Gastrocnemius medialis (tissue), 4 donors: ENCODE data around the gene PRRC2C. TPM values are rescaled to one million over a fixed set of nuclear protein-coding genes. Genes with fewer than 3 reads are reported as not detected.

Source experiments
- ATAC-seq, 2 donors: fragments of 150-250 bp; one replicate each; pipeline ENCODE4 v1.9.1; 2016
- DNase-seq, 2 donors: peaks; one replicate each; pipeline ENCODE4 v3.0.0-alpha.2; 2019
- H3K27ac ChIP-seq, 4 donors: fragments of 200-600 bp; sonication (generic); 1 replicate in 1 of 4; 2 replicates in 3 of 4; pipeline ENCODE4 v1.5.1; 2016 to 2018; ENCODE audit warnings: mild to moderate bottlenecking in 2 of 4, moderate library complexity in 1 of 4
- H3K27me3 ChIP-seq, 3 donors: fragments of 200-600 bp; sonication (generic) in 2 of 3; 1 replicate in 1 of 3; 2 replicates in 2 of 3; pipeline versions ENCODE4 v1.5.1 to v1.6.0; 2016 to 2019; ENCODE audit warnings: mild to moderate bottlenecking in 1 of 3, moderate library complexity in 1 of 3
- H3K36me3 ChIP-seq, 2 donors: fragments of 200-600 bp; sonication (generic) in 1 of 2; one replicate each; pipeline ENCODE4 v1.5.1; 2017 to 2018
- H3K4me1 ChIP-seq, 2 donors: fragments of 200-600 bp; sonication (generic) in 1 of 2; one replicate each; pipeline ENCODE4 v1.5.1; 2016 to 2017; ENCODE audit warnings: mild to moderate bottlenecking in 2 of 2
- H3K4me3 ChIP-seq, 4 donors: fragments of 200-600 bp; sonication (generic) in 3 of 4; 1 replicate in 1 of 4; 2 replicates in 3 of 4; pipeline ENCODE4 v1.5.1; 2016 to 2019; ENCODE audit warnings: mild to moderate bottlenecking in 2 of 4
- H3K9me3 ChIP-seq, 3 donors: fragments of 200-600 bp; sonication (generic) in 2 of 3; 1 replicate in 1 of 3; 2 replicates in 2 of 3; pipeline ENCODE4 v1.5.1; 2016 to 2019
- CTCF ChIP-seq, 5 experiments: fragments of 450-650 bp in 3 of 5; fragments of 200-600 bp in 2 of 5; sonication (generic) in 2 of 5; IDR thresholded peaks in 4 of 5; conservative IDR thresholded peaks in 1 of 5; 1 replicate in 4 of 5; 2 replicates in 1 of 5; pipeline ENCODE4 v1.5.1; 2016 to 2019; ENCODE audit warnings: antibody characterized with exemption in 5 of 5, mild to moderate bottlenecking in 3 of 5, moderate library complexity in 3 of 5
- POLR2A ChIP-seq, 2 donors: fragments of 450-650 bp; IDR thresholded peaks; one replicate each; pipeline ENCODE4 v1.6.1; 2017; ENCODE audit warnings: antibody characterized with exemption in 2 of 2, mild to moderate bottlenecking in 2 of 2, moderate library complexity in 2 of 2
- in situ Hi-C, 4 donors: fragments of 200-750 bp; cut with MboI; loops; one replicate each; pipeline versions ENCODE4 v1.15.0 to v1.8.0; 2017; ENCODE audit warnings: low sequenced_read_pairs in 4 of 4
- intact Hi-C: fragments of 100-400 bp; cut with DNase I; formaldehyde crosslinking; loops from one replicate; pipeline ENCODE4 v1.15.1; 2023; ENCODE audit warnings: low total_unique reads
- total RNA-seq, 4 donors: library from RNA; depleted of rRNA; stranded (reverse); fragments of >200 nt; gene quantifications; one replicate each; pipeline versions ENCODE4 v1.1.0 to v1.2.3, GENCODE V29; 2016

Gene PRRC2C
- total RNA-seq, 4 donors from 2014 or later, result 40.9 to 45.7 (median 42.0) TPM

- TF ChIP-seq POLR2A (IDR thresholded peaks at IDR 0.05), result no peak
- TF ChIP-seq CTCF (IDR thresholded peaks at IDR 0.05 in 4 of 5, conservative IDR thresholded peaks at IDR 0.05 in 1 of 5), result no peak
- in situ Hi-C loops (no loop called here), intact Hi-C loops (no loop called here)
- DNase-seq (no peak), ATAC-seq (no peak)
- Histone ChIP-seq H3K4me3 (no peak overlapping the region), H3K36me3 (peaks cover 4 to 75% of the 10 kb centered on the region in 2 donors), H3K9me3 (no peaks in the 10 kb centered on the region), H3K4me1 (no peaks in the 10 kb centered on the region), H3K27me3 (no peaks in the 10 kb centered on the region), H3K27ac (no peak overlapping the region)
Measured at GRCh38 chr1:171581766-171582165, 96.4 kb downstream of the PRRC2C start.

DNA sequence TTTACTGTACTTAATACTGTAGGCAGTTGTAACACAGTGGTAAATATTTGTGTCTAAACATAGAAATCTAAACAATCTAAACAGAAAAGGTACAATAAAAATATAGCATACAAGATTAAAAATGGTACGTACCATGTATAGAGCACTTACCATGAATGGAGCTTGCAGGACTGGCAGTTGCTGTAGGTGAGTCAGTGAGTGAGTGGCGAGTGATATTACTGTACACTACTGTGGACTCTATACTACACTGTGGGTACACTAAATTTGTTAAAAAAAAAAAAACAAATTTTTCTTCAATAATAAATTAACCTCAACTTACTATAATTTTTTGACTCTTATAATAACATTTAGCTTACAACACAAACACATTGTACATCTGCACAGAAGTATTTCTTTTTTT, 97.3 kb downstream of the PRRC2C start:
- ATAC-seq, result no peak
- H3K27ac ChIP-seq, result no peak overlapping the region
- intact Hi-C loops, result no loop called here
- in situ Hi-C loops, result no loop called here
- peaks cover 4 to 75% of the 10 kb centered on the region in 2 donors for H3K36me3 ChIP-seq
- no peaks in the 10 kb centered on the region for H3K9me3 ChIP-seq
- no peaks in the 10 kb centered on the region for H3K27me3 ChIP-seq
- no peak overlapping the region for H3K4me3 ChIP-seq
- no peaks in the 10 kb centered on the region for H3K4me1 ChIP-seq
- DNase-seq, result no peak
- TF ChIP-seq POLR2A (IDR thresholded peaks at IDR 0.05) (no peak), CTCF (IDR thresholded peaks at IDR 0.05 in 4 of 5, conservative IDR thresholded peaks at IDR 0.05 in 1 of 5) (no peak)

DNA sequence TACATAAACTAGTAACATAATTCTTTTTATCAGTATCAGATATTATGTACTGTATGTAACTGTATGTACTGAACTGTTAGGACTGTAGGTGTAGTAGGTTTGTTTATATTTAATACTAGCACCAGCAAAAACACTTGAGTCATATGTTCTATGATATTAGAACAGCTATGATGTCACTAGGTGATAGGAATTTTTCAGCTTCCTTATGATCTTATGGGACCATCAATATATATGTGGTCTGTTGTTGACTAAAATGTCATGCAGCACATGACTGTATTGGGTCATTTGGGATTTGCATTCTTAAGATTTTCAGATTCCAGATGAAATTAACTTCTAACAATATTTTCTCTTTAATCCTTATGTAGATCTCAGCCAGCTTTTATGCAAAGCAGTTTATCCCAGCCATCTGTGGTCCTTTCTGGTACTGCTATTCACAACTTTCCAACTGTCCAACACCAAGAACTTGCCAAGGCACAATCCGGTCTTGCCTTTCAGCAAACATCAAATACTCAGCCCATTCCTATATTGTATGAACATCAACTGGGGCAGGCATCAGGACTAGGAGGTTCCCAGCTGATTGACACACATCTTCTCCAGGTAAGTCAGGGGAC, 98.4 kb downstream of the PRRC2C start:
- DNase-seq (no peak), ATAC-seq (no peak)
- H3K4me1 ChIP-seq, result no peaks in the 10 kb centered on the region
- H3K4me3 ChIP-seq, result no peak overlapping the region
- peaks cover 4 to 75% of the 10 kb centered on the region in 2 donors for H3K36me3 ChIP-seq
- H3K9me3 ChIP-seq, result no peaks in the 10 kb centered on the region
- in situ Hi-C loops (no loop called here), intact Hi-C loops (no loop called here)
- no peaks in the 10 kb centered on the region for H3K27me3 ChIP-seq
- H3K27ac ChIP-seq, result no peak overlapping the region
- no peak for TF ChIP-seq POLR2A (IDR thresholded peaks at IDR 0.05)
- TF ChIP-seq CTCF (IDR thresholded peaks at IDR 0.05 in 4 of 5, conservative IDR thresholded peaks at IDR 0.05 in 1 of 5), result no peak

DNA sequence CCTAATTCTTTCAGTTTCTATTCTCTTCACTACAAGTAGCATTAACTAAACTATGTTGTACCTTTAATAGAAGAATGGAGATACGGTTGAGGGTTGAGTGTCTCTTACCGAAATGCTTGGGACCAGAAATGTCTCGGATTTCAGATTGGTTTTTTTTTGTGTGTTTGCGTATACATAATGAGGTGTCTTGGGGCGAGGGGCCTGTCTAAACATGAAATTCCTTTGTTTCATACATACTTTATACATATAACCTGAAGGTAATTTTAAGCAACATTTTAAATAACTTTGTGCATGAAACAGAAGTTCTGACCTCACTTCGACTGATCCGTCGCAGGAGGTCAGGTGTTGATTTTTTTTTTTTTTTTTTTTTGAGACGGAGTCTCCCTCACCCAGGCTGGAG, 100.4 kb downstream of the PRRC2C start:
- Histone ChIP-seq H3K36me3 (peaks cover 6 to 82% of the 10 kb centered on the region in 2 donors), H3K4me1 (no peaks in the 10 kb centered on the region), H3K27ac (no peak overlapping the region), H3K27me3 (no peaks in the 10 kb centered on the region), H3K9me3 (no peaks in the 10 kb centered on the region), H3K4me3 (no peak overlapping the region)
- no peak for TF ChIP-seq POLR2A (IDR thresholded peaks at IDR 0.05)
- TF ChIP-seq CTCF (IDR thresholded peaks at IDR 0.05 in 4 of 5, conservative IDR thresholded peaks at IDR 0.05 in 1 of 5), result no peak
- in situ Hi-C loops (no loop called here), intact Hi-C loops (no loop called here)
- ATAC-seq (no peak), DNase-seq (no peak)

DNA sequence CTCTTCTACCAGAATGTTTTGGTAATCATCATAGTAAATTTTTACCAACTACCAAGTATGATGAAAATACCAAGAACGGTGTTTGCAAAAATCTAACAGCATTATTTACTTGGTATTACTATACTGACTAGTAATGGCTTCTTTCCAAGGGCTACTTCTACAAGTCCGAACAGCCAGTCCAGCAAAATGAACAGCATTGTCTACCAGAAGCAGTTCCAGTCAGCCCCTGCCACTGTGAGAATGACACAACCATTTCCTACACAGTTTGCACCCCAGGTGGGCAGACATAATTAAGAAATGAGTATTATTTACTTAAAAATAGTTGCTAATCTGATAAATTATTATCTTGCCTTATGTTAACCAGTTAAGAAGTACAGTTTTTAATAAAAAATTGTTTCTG, 102.9 kb downstream of the PRRC2C start:
- H3K27ac ChIP-seq, result no peak overlapping the region
- in situ Hi-C loops (no loop called here), intact Hi-C loops (no loop called here)
- peaks cover 6 to 88% of the 10 kb centered on the region in 2 donors for H3K36me3 ChIP-seq
- TF ChIP-seq POLR2A (IDR thresholded peaks at IDR 0.05) (no peak), CTCF (IDR thresholded peaks at IDR 0.05 in 4 of 5, conservative IDR thresholded peaks at IDR 0.05 in 1 of 5) (no peak)
- no peaks in the 10 kb centered on the region for H3K4me1 ChIP-seq
- ATAC-seq (no peak), DNase-seq (no peak)
- H3K4me3 ChIP-seq, result no peak overlapping the region
- H3K9me3 ChIP-seq, result no peaks in the 10 kb centered on the region
- H3K27me3 ChIP-seq, result no peaks in the 10 kb centered on the region
